HCT116 (cell line): ENCODE results near the gene KLF16.

ENCODE experiments used
- EGR1 ChIP-seq: IDR thresholded peaks from 2 replicates; pipeline ENCODE4 v1.6.1; 2012; ENCODE audit warnings: low read depth
- EZH2 ChIP-seq: fragments of 200-600 bp; sonication (generic); IDR thresholded peaks from 2 replicates; pipeline ENCODE4 v1.6.1; 2017; ENCODE audit warnings: antibody characterized with exemption, mixed run types
- EZH2phosphoT487 ChIP-seq: fragments of 200-600 bp; IDR thresholded peaks from 2 replicates; pipeline ENCODE4 v1.6.1; 2018; ENCODE audit warnings: antibody characterized with exemption, borderline replicate concordance
- JUND ChIP-seq: IDR thresholded peaks from 2 replicates; pipeline ENCODE4 v1.6.1; 2012
- POLR2A ChIP-seq: IDR thresholded peaks from 2 replicates; pipeline ENCODE4 v1.7.0; 2011; ENCODE audit warnings: borderline replicate concordance; ENCODE audit not compliant: insufficient read depth, insufficient read length; ENCODE audit errors: extremely low read depth
- POLR2AphosphoS5 ChIP-seq: IDR thresholded peaks from 2 replicates; pipeline ENCODE4 v1.6.1; 2011; ENCODE audit warnings: mild to moderate bottlenecking, low read depth, low read length, moderate library complexity
- RAD21 ChIP-seq: IDR thresholded peaks from 2 replicates; pipeline ENCODE4 v1.6.1; 2012; ENCODE audit warnings: low read depth, mild to moderate bottlenecking
- SIN3A ChIP-seq: IDR thresholded peaks from 2 replicates; pipeline ENCODE4 v1.6.1; 2012; ENCODE audit warnings: low read depth
- SRF ChIP-seq: IDR thresholded peaks from 2 replicates; pipeline ENCODE4 v1.6.1; 2012; ENCODE audit warnings: low read depth
- YY1 ChIP-seq: IDR thresholded peaks from 2 replicates; pipeline ENCODE4 v1.6.1; 2011; ENCODE audit warnings: low read length, low read depth, moderate library complexity, mild to moderate bottlenecking; ENCODE audit not compliant: insufficient replicate concordance; ENCODE audit errors: extremely low read depth
- ZNF274 ChIP-seq: fragments of 200-500 bp; sonication (Bioruptor generic); IDR thresholded peaks from 2 replicates; pipeline ENCODE4 v1.6.1; 2014; ENCODE audit warnings: mild to moderate bottlenecking, low read depth, low read length, inconsistent platforms
- TF ChIP-seq, protein P1 (sequence below), 3 experiments: fragments of 200-600 bp in 1 of 3; sonication (generic) in 1 of 3; IDR thresholded peaks in 2 of 3; conservative IDR thresholded peaks in 1 of 3; 2 replicates each; pipeline ENCODE4 v1.5.1; 2012 to 2017; ENCODE audit warnings: low read depth in 2 of 3, low read length in 2 of 3, antibody characterized with exemption in 1 of 3, borderline replicate concordance in 1 of 3, control low read depth in 1 of 3, mild to moderate bottlenecking in 1 of 3, mixed read lengths in 1 of 3, mixed run types in 1 of 3, moderate library complexity in 1 of 3; ENCODE audit not compliant: insufficient read depth in 1 of 3
- TF ChIP-seq, protein P2 (sequence below): IDR thresholded peaks from 2 replicates; pipeline ENCODE4 v1.6.1; 2012

DNA sequence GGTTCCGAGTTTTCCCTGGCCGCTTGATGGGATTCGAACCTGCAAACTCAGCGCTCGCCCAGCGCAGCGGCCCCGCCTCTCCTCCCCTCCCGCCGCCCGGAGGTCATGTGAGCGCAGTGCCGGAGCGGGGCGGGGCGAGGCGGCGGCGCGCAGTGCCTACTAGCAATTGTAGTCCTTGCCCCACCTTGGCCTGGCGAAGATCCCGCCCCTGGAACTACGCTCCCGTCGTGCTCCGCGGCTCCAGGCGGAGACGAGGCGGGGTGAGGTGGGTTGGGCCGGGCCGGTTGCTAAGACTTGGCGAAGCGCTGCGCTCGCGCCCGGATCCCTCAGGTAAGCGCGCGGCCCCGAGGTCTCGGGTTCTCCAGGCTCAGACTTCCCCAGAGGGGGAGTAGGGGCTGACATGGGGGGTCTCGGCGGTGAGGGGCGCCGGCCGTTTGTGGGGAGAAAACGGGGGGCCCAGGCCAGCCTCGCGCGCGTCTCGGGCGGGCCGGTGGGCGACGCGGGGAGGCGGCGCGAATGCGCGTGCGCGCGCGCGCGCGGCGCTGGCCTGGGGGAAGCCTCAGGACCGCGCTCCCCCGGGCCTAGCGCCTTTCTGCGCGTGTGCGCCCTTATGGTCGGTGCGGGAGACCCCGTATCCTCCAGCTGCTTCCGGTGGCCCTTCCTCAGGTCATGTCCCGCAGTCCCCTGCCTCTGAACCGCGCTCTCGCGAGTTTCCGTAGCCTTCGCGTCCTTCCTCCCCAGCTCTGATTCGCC is 41.9 kb upstream of the KLF16 start, which contains the start of the genes ADAT3 and SCAMP4:
- TF ChIP-seq, protein P1, sequence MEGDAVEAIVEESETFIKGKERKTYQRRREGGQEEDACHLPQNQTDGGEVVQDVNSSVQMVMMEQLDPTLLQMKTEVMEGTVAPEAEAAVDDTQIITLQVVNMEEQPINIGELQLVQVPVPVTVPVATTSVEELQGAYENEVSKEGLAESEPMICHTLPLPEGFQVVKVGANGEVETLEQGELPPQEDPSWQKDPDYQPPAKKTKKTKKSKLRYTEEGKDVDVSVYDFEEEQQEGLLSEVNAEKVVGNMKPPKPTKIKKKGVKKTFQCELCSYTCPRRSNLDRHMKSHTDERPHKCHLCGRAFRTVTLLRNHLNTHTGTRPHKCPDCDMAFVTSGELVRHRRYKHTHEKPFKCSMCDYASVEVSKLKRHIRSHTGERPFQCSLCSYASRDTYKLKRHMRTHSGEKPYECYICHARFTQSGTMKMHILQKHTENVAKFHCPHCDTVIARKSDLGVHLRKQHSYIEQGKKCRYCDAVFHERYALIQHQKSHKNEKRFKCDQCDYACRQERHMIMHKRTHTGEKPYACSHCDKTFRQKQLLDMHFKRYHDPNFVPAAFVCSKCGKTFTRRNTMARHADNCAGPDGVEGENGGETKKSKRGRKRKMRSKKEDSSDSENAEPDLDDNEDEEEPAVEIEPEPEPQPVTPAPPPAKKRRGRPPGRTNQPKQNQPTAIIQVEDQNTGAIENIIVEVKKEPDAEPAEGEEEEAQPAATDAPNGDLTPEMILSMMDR (IDR thresholded peaks at IDR 0.05 in 2 of 3, conservative IDR thresholded peaks at IDR 0.05 in 1 of 3; ENCODE audit: borderline replicate concordance in 1 of 3, insufficient read depth in 1 of 3, low read depth in 2 of 3, low read length in 2 of 3): no peak
- peak; percentile 90 for TF ChIP-seq POLR2AphosphoS5
- TF ChIP-seq ZNF274: no peak
- peak; percentile 60 for TF ChIP-seq POLR2A
- TF ChIP-seq EZH2: no peak
- no peak; the same call in 1 of the 2 replicates for TF ChIP-seq SIN3A
- no peak for TF ChIP-seq EGR1
- TF ChIP-seq, protein P2, sequence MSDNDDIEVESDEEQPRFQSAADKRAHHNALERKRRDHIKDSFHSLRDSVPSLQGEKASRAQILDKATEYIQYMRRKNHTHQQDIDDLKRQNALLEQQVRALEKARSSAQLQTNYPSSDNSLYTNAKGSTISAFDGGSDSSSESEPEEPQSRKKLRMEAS: peak; percentile 79
- no peak for TF ChIP-seq SRF
- no peak for TF ChIP-seq JUND
- no peak for TF ChIP-seq EZH2phosphoT487
- no peak for TF ChIP-seq RAD21
- no peak for TF ChIP-seq YY1
